RWPE2 (cell line): ENCODE data around the gene CEP170B.

Experiments
- ATAC-seq: fragments of 200-7000 bp; cut with Tn5 transposase; 3 replicates; pipeline ENCODE4 v1.9.1; 2021; ENCODE audit warnings: low read depth
- DNase-seq: peaks from one replicate; pipeline ENCODE4 v3.0.0-alpha.2; 2020; ENCODE audit warnings: low spot score
- H3K27ac ChIP-seq: fragments of 450-650 bp; 2 replicates; pipeline ENCODE4 v1.5.1; 2017; ENCODE audit warnings: mild to moderate bottlenecking; ENCODE audit not compliant: poor library complexity, severe bottlenecking
- H3K27me3 ChIP-seq: fragments of 250-450 bp; sonication (Bioruptor Pico); 2 replicates; pipeline ENCODE4 v1.5.1; 2021; ENCODE audit warnings: mild to moderate bottlenecking, moderate library complexity; ENCODE audit not compliant: insufficient read depth, poor library complexity, severe bottlenecking
- H3K36me3 ChIP-seq: fragments of 250-450 bp; sonication (Bioruptor Pico); 2 replicates; pipeline ENCODE4 v1.5.1; 2020; ENCODE audit warnings: low read depth, mild to moderate bottlenecking, moderate library complexity
- H3K4me1 ChIP-seq: fragments of 250-450 bp; sonication (Bioruptor Pico); 2 replicates; pipeline ENCODE4 v1.5.1; 2021; ENCODE audit warnings: mild to moderate bottlenecking, moderate library complexity; ENCODE audit not compliant: insufficient read depth, poor library complexity, severe bottlenecking
- H3K4me3 ChIP-seq: fragments of 250-450 bp; sonication (Bioruptor Pico); 2 replicates; pipeline ENCODE4 v1.5.1; 2021; ENCODE audit warnings: mild to moderate bottlenecking, moderate library complexity; ENCODE audit not compliant: severe bottlenecking
- H3K9me3 ChIP-seq: fragments of 250-450 bp; sonication (Bioruptor Pico); 2 replicates; pipeline ENCODE4 v1.5.1; 2021; ENCODE audit warnings: mild to moderate bottlenecking, moderate library complexity; ENCODE audit not compliant: severe bottlenecking
- CTCF ChIP-seq: fragments of 450-650 bp; IDR thresholded peaks from one replicate; pipeline ENCODE4 v1.5.1; 2017; ENCODE audit warnings: mild to moderate bottlenecking, moderate library complexity; ENCODE audit not compliant: poor library complexity, severe bottlenecking

Gene CEP170B

GRCh38 chr14:104930526-104931303, 65.6 kb downstream of the CEP170B start:
- no peak for TF ChIP-seq CTCF
- Histone ChIP-seq H3K4me3 (no peak overlapping the region), H3K27ac (no peak overlapping the region), H3K27me3 (no peaks in the 10 kb centered on the region), H3K9me3 (no peaks in the 10 kb centered on the region), H3K36me3 (no peaks in the 10 kb centered on the region), H3K4me1 (no peaks in the 10 kb centered on the region)
- DNase-seq (no peak), ATAC-seq (no peak)

GRCh38 chr14:104931304-104931770, 66.3 kb downstream of the CEP170B start:
- no peaks in the 10 kb centered on the region for H3K27me3 ChIP-seq
- H3K4me3 ChIP-seq, result no peak overlapping the region
- DNase-seq, result no peak
- TF ChIP-seq CTCF, result no peak
- no peaks in the 10 kb centered on the region for H3K9me3 ChIP-seq
- H3K36me3 ChIP-seq, result no peaks in the 10 kb centered on the region
- no peak overlapping the region for H3K27ac ChIP-seq
- ATAC-seq, result no peak
- H3K4me1 ChIP-seq, result no peaks in the 10 kb centered on the region

- ATAC-seq, result no peak
Observed at GRCh38 chr14:104931771-104932675, 67.0 kb downstream of the CEP170B start.

GRCh38 chr14:104932676-104933631, 67.9 kb downstream of the CEP170B start:
- peak; percentile 85 for DNase-seq
- Histone ChIP-seq H3K27me3 (no peaks in the 10 kb centered on the region), H3K9me3 (no peaks in the 10 kb centered on the region), H3K27ac (no peak overlapping the region), H3K4me1 (no peaks in the 10 kb centered on the region), H3K36me3 (no peaks in the 10 kb centered on the region), H3K4me3 (peak overlapping the region; percentile 37)
- TF ChIP-seq CTCF, result peak; percentile 80
- ATAC-seq, result peak; percentile 61

More at GRCh38 chr14:104931771-104932675, 67.0 kb downstream of the CEP170B start:
- no peak overlapping the region for H3K4me3 ChIP-seq
- no peaks in the 10 kb centered on the region for H3K4me1 ChIP-seq
- peak; percentile 73 for DNase-seq
- no peak for TF ChIP-seq CTCF
- H3K27me3 ChIP-seq, result no peaks in the 10 kb centered on the region
- no peak overlapping the region for H3K27ac ChIP-seq
- no peaks in the 10 kb centered on the region for H3K36me3 ChIP-seq
- H3K9me3 ChIP-seq, result no peaks in the 10 kb centered on the region
